ENCODE measurements around the gene TGM2. TPM values are rescaled to one million over a fixed set of nuclear protein-coding genes. Genes with fewer than 3 reads are reported as not detected.

The TGM2 gene
- polyA plus RNA-seq, 1 donor from 2014 or later: not detected

- Histone ChIP-seq H3K4me3 (ENCODE audit: low read length) (no peak overlapping the region), H3K27ac (ENCODE audit: low read length) (no peak overlapping the region), H3K36me3 (ENCODE audit: insufficient read depth, low read length) (no peaks in the 10 kb centered on the region), H3K4me2 (ENCODE audit: low read length) (no peak overlapping the region), H2AFZ (ENCODE audit: low read depth, low read length) (no peak overlapping the region), H3K27me3 (ENCODE audit: insufficient read depth, low read depth, low read length) (no peaks in the 10 kb centered on the region), H3K9ac (ENCODE audit: low read length) (no peak overlapping the region), H4K20me1 (ENCODE audit: insufficient read depth) (no peaks in the 10 kb centered on the region), H3K79me2 (replicated peaks; ENCODE audit: insufficient read depth, low read length) (no peaks in the 10 kb centered on the region), H3F3A (ENCODE audit: insufficient read depth, low read length, poor library complexity, severe bottlenecking) (no peaks in the 10 kb centered on the region), H3K9me2 (ENCODE audit: insufficient read depth, low read length) (no peaks in the 10 kb centered on the region), H3K9me3 (ENCODE audit: low read length) (no peaks in the 10 kb centered on the region)
- TF ChIP-seq MXI1 (conservative IDR thresholded peaks at IDR 0.05; ENCODE audit: poor library complexity, severe bottlenecking) (no peak), RAD21 (conservative IDR thresholded peaks at IDR 0.05) (no peak), REST (IDR thresholded peaks at IDR 0.05; ENCODE audit: borderline replicate concordance) (no peak), EP300 (conservative IDR thresholded peaks at IDR 0.05; ENCODE audit: poor library complexity, severe bottlenecking) (no peak), EZH2 (IDR thresholded peaks at IDR 0.05; ENCODE audit: borderline replicate concordance, insufficient read depth, low read length, poor library complexity, severe bottlenecking) (no peak), SMC3 (conservative IDR thresholded peaks at IDR 0.05; ENCODE audit: poor library complexity) (no peak), POLR2AphosphoS5 (IDR thresholded peaks at IDR 0.05) (no peak), CTCF (IDR thresholded peaks at IDR 0.05; ENCODE audit: poor library complexity, severe bottlenecking) (no peak), TAF1 (IDR thresholded peaks at IDR 0.05; ENCODE audit: low read depth) (no peak)
Observed at GRCh38 chr20:38131588-38132121, 33.4 kb downstream of the TGM2 start.

- no peaks in the 10 kb centered on the region for H4K20me1 ChIP-seq (ENCODE audit: insufficient read depth)
- H3K79me2 ChIP-seq (replicated peaks; ENCODE audit: insufficient read depth, low read length): no peaks in the 10 kb centered on the region
- no peaks in the 10 kb centered on the region for H3K27me3 ChIP-seq (ENCODE audit: insufficient read depth, low read depth, low read length)
- no peaks in the 10 kb centered on the region for H3K9me2 ChIP-seq (ENCODE audit: insufficient read depth, low read length)
- H2AFZ ChIP-seq (ENCODE audit: low read depth, low read length): no peak overlapping the region
- H3K9ac ChIP-seq (ENCODE audit: low read length): no peak overlapping the region
- H3K36me3 ChIP-seq (ENCODE audit: insufficient read depth, low read length): no peaks in the 10 kb centered on the region
- TF ChIP-seq EP300 (conservative IDR thresholded peaks at IDR 0.05; ENCODE audit: poor library complexity, severe bottlenecking) (no peak), EZH2 (IDR thresholded peaks at IDR 0.05; ENCODE audit: borderline replicate concordance, insufficient read depth, low read length, poor library complexity, severe bottlenecking) (no peak), RAD21 (conservative IDR thresholded peaks at IDR 0.05) (no peak), SMC3 (conservative IDR thresholded peaks at IDR 0.05; ENCODE audit: poor library complexity) (no peak), REST (IDR thresholded peaks at IDR 0.05; ENCODE audit: borderline replicate concordance) (no peak), TAF1 (IDR thresholded peaks at IDR 0.05; ENCODE audit: low read depth) (no peak), POLR2AphosphoS5 (IDR thresholded peaks at IDR 0.05) (no peak), CTCF (IDR thresholded peaks at IDR 0.05; ENCODE audit: poor library complexity, severe bottlenecking) (no peak), MXI1 (conservative IDR thresholded peaks at IDR 0.05; ENCODE audit: poor library complexity, severe bottlenecking) (no peak)
- H3F3A ChIP-seq (ENCODE audit: insufficient read depth, low read length, poor library complexity, severe bottlenecking): no peaks in the 10 kb centered on the region
- H3K9me3 ChIP-seq (ENCODE audit: low read length): no peaks in the 10 kb centered on the region
- no peak overlapping the region for H3K27ac ChIP-seq (ENCODE audit: low read length)
- no peak overlapping the region for H3K4me2 ChIP-seq (ENCODE audit: low read length)
- H3K4me3 ChIP-seq (ENCODE audit: low read length): no peak overlapping the region
Observed at GRCh38 chr20:38130687-38131587, 34.1 kb downstream of the TGM2 start.

Data from neural cell (in vitro differentiated cells).